GM21515 (cell line): ENCODE measurements around the gene CAB39.
A peak's percentile ranks its signal among the peaks of the same experiment; 100 is the strongest.

Experiments used
- ATAC-seq: cut with Tn5 transposase; IDR thresholded peaks from one replicate; pipeline ENCODE4 v1.9.1; 2021; ENCODE audit not compliant: unreplicated experiment

Gene CAB39

GRCh38 chr2:230812033-230812432 lies 99.4 kb downstream of the CAB39 start:
- ATAC-seq: no peak

- no peak for ATAC-seq
These were observed 102.0 kb downstream of the CAB39 start for GRCh38 chr2:230814616-230815015.

- no peak for ATAC-seq
These were observed 102.4 kb downstream of the CAB39 start for GRCh38 chr2:230815088-230815487.

GRCh38 chr2:230816735-230817134 lies 104.1 kb downstream of the CAB39 start:
- ATAC-seq: no peak

- no peak for ATAC-seq
These were observed 106.8 kb downstream of the CAB39 start for GRCh38 chr2:230819433-230819832.

- ATAC-seq: no peak
These were observed 108.8 kb downstream of the CAB39 start for GRCh38 chr2:230821261-230821990.

GRCh38 chr2:230821991-230822520 lies 109.4 kb downstream of the CAB39 start:
- ATAC-seq: no peak

- no peak for ATAC-seq
These were observed 110.8 kb downstream of the CAB39 start for GRCh38 chr2:230823264-230823964.

GRCh38 chr2:230824406-230824978 lies 111.8 kb downstream of the CAB39 start:
- peak; percentile 53 for ATAC-seq

GRCh38 chr2:230825354-230825753 lies 112.7 kb downstream of the CAB39 start:
- no peak for ATAC-seq

- no peak for ATAC-seq
These were observed 115.2 kb downstream of the CAB39 start for GRCh38 chr2:230827774-230828271.

GRCh38 chr2:230828272-230828961 lies 115.8 kb downstream of the CAB39 start:
- peak; percentile 55 for ATAC-seq

GRCh38 chr2:230829293-230829692 lies 116.7 kb downstream of the CAB39 start:
- no peak for ATAC-seq

GRCh38 chr2:230829959-230830358 lies 117.3 kb downstream of the CAB39 start:
- ATAC-seq: no peak

GRCh38 chr2:230830428-230830827 lies 117.8 kb downstream of the CAB39 start:
- ATAC-seq: no peak

GRCh38 chr2:230840301-230840700 lies 127.7 kb downstream of the CAB39 start:
- no peak for ATAC-seq

GRCh38 chr2:230842473-230842872 lies 129.8 kb downstream of the CAB39 start:
- ATAC-seq: no peak

GRCh38 chr2:230843132-230843531 lies 130.5 kb downstream of the CAB39 start:
- no peak for ATAC-seq

- ATAC-seq: no peak
These were observed 133.7 kb downstream of the CAB39 start for GRCh38 chr2:230846360-230846759.

- ATAC-seq: peak; percentile 85
These were observed 135.3 kb downstream of the CAB39 start for GRCh38 chr2:230847883-230848388.
